Neural progenitor cell (in vitro differentiated cells): ENCODE data around the gene GSG1L. TPM values are rescaled to one million over a fixed set of nuclear protein-coding genes. Genes with fewer than 3 reads are reported as not detected.

Source experiments
- DNase-seq: peaks from one replicate; pipeline ENCODE4 v3.0.0-alpha.2; 2016; ENCODE audit warnings: low spot score
- H2AFZ ChIP-seq: fragments of 200-600 bp; sonication (generic); replicated peaks from 2 replicates; pipeline ENCODE4 v1.6.1; 2016; ENCODE audit warnings: antibody characterized with exemption
- H3F3A ChIP-seq: fragments of 200-600 bp; sonication (generic); 2 replicates; pipeline ENCODE4 v1.6.1; 2016; ENCODE audit warnings: antibody characterized with exemption, low read depth
- H3K27ac ChIP-seq: fragments of 200-600 bp; sonication (generic); 2 replicates; pipeline ENCODE4 v1.5.1; 2016; ENCODE audit warnings: mild to moderate bottlenecking
- H3K27me3 ChIP-seq: fragments of 200-600 bp; sonication (generic); 2 replicates; pipeline ENCODE4 v1.6.1; 2016; ENCODE audit warnings: mild to moderate bottlenecking, moderate library complexity
- H3K36me3 ChIP-seq: fragments of 200-600 bp; sonication (generic); 2 replicates; pipeline ENCODE4 v1.5.1; 2016
- H3K4me1 ChIP-seq: fragments of 200-600 bp; sonication (generic); 2 replicates; pipeline ENCODE4 v1.6.1; 2016; ENCODE audit warnings: mixed run types
- H3K4me2 ChIP-seq: fragments of 200-600 bp; sonication (generic); 2 replicates; pipeline ENCODE4 v1.6.1; 2016
- H3K4me3 ChIP-seq: fragments of 200-600 bp; sonication (generic); 2 replicates; pipeline ENCODE4 v1.5.1; 2016
- H3K79me2 ChIP-seq: fragments of 200-600 bp; sonication (generic); 2 replicates; pipeline ENCODE4 v1.6.1; 2016; ENCODE audit warnings: low read depth
- H3K9ac ChIP-seq: fragments of 200-600 bp; sonication (generic); 2 replicates; pipeline ENCODE4 v1.6.1; 2016
- H3K9me3 ChIP-seq: fragments of 200-600 bp; sonication (generic); 2 replicates; pipeline ENCODE4 v1.5.1; 2016; ENCODE audit warnings: low read depth
- H4K20me1 ChIP-seq: fragments of 200-600 bp; sonication (generic); 2 replicates; pipeline ENCODE4 v1.6.1; 2016; ENCODE audit warnings: low read depth
- H3K27ac Mint-ChIP-seq: 3 replicates; pipeline ENCODE4 v1.8.0; 2021; ENCODE audit warnings: mixed read lengths
- H3K27me3 Mint-ChIP-seq: 2 replicates; pipeline ENCODE4 v1.8.0; 2022; ENCODE audit warnings: low read depth, mild to moderate bottlenecking, inconsistent platforms, moderate library complexity, mixed read lengths; ENCODE audit not compliant: insufficient read depth
- H3K36me3 Mint-ChIP-seq: 3 replicates; pipeline ENCODE4 v1.8.0; 2021; ENCODE audit warnings: mixed read lengths
- H3K4me1 Mint-ChIP-seq: 3 replicates; pipeline ENCODE4 v1.8.0; 2021; ENCODE audit warnings: mixed read lengths
- H3K4me3 Mint-ChIP-seq: 3 replicates; pipeline ENCODE4 v1.8.0; 2021; ENCODE audit warnings: mild to moderate bottlenecking, moderate library complexity, mixed read lengths
- H3K9me3 Mint-ChIP-seq: 3 replicates; pipeline ENCODE4 v1.8.0; 2020; ENCODE audit warnings: mixed read lengths
- EZH2 ChIP-seq: fragments of 200-600 bp; sonication (generic); IDR thresholded peaks from 2 replicates; pipeline ENCODE4 v1.6.1; 2017; ENCODE audit warnings: antibody characterized with exemption, mild to moderate bottlenecking, moderate library complexity
- EZH2phosphoT487 ChIP-seq: fragments of 200-600 bp; sonication (generic); IDR thresholded peaks from 2 replicates; pipeline ENCODE4 v1.6.1; 2017; ENCODE audit warnings: antibody characterized with exemption
- total RNA-seq: library from RNA; depleted of rRNA; stranded (reverse); fragments of >200 nt; gene quantifications from 2 replicates; pipeline ENCODE4 v1.2.3, GENCODE V29; 2015; ENCODE audit warnings: low replicate concordance
- TF ChIP-seq, protein P1 (sequence below): fragments of 200-600 bp; sonication (generic); IDR thresholded peaks from 2 replicates; pipeline ENCODE4 v1.5.1; 2017; ENCODE audit warnings: antibody characterized with exemption, mild to moderate bottlenecking

GSG1L gene
- total RNA-seq, 1 donor from 2014 or later: not detected

DNA sequence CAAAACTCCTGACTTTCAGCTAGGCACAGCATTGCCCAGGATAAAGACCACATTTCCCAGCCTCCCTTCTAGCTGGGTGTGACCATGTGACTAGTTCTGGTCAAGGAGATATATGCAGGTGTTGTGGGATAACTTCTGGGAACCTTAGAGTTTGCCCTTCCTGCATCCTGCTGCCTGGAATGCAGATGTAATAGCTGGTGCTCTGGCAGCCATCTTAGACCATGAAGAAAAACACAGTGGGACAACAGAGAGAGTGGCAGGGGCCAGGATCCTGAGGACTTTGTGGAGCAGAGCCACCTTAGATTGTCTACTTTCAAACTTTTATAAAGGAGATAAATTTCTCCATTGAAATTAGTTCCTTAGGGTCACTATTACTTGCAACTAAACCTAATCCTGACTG lies 101.3 kb downstream of the GSG1L start:
- Histone ChIP-seq H3K4me2 (no peak overlapping the region), H3K9ac (no peak overlapping the region), H3K4me1 (no peaks in the 10 kb centered on the region), H3K79me2 (no peaks in the 10 kb centered on the region), H3K4me3 (no peak overlapping the region), H3K27me3 (no peaks in the 10 kb centered on the region), H3K36me3 (no peaks in the 10 kb centered on the region), H2AFZ (no peak overlapping the region), H4K20me1 (no peaks in the 10 kb centered on the region), H3F3A (no peaks in the 10 kb centered on the region), H3K27ac (no peak overlapping the region), H3K9me3 (no peaks in the 10 kb centered on the region)
- TF ChIP-seq EZH2: no peak
- TF ChIP-seq, protein P1, sequence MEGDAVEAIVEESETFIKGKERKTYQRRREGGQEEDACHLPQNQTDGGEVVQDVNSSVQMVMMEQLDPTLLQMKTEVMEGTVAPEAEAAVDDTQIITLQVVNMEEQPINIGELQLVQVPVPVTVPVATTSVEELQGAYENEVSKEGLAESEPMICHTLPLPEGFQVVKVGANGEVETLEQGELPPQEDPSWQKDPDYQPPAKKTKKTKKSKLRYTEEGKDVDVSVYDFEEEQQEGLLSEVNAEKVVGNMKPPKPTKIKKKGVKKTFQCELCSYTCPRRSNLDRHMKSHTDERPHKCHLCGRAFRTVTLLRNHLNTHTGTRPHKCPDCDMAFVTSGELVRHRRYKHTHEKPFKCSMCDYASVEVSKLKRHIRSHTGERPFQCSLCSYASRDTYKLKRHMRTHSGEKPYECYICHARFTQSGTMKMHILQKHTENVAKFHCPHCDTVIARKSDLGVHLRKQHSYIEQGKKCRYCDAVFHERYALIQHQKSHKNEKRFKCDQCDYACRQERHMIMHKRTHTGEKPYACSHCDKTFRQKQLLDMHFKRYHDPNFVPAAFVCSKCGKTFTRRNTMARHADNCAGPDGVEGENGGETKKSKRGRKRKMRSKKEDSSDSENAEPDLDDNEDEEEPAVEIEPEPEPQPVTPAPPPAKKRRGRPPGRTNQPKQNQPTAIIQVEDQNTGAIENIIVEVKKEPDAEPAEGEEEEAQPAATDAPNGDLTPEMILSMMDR: no peak
- TF ChIP-seq EZH2phosphoT487: no peak
- no peaks in the 10 kb centered on the region for H3K36me3 Mint-ChIP-seq
- no peak overlapping the region for H3K4me3 Mint-ChIP-seq
- no peaks in the 10 kb centered on the region for H3K4me1 Mint-ChIP-seq
- H3K9me3 Mint-ChIP-seq: peaks cover 5% of the 10 kb centered on the region
- H3K27me3 Mint-ChIP-seq: peaks cover 19% of the 10 kb centered on the region
- H3K27ac Mint-ChIP-seq: no peak overlapping the region
- DNase-seq: no peak

DNA sequence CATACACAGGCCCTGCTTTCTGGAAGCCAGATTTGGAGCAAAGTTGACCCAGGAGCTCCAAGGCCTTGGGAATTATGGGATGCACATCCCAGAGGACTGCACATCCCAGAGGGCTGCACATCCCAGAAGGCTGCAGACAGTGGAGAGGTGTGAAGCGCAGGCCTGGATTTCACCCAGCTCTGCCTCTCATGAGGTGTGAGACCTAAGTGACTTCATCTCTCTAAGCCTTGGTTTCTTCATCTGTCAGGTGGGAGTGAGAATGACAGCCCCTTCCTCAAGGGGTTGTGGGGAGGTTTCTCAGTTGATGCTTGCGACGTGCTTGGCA lies 102.3 kb downstream of the GSG1L start:
- H3K79me2 ChIP-seq: no peaks in the 10 kb centered on the region
- DNase-seq: no peak
- Mint-ChIP-seq H3K27me3 (peaks cover 19% of the 10 kb centered on the region), H3K4me3 (no peak overlapping the region), H3K9me3 (peaks cover 9% of the 10 kb centered on the region), H3K36me3 (no peaks in the 10 kb centered on the region), H3K27ac (no peak overlapping the region), H3K4me1 (no peaks in the 10 kb centered on the region)
- H3F3A ChIP-seq: no peaks in the 10 kb centered on the region
- H4K20me1 ChIP-seq: no peaks in the 10 kb centered on the region
- H3K27ac ChIP-seq: no peak overlapping the region
- H3K9me3 ChIP-seq: no peaks in the 10 kb centered on the region
- no peaks in the 10 kb centered on the region for H3K27me3 ChIP-seq
- TF ChIP-seq EZH2: no peak
- no peak for TF ChIP-seq EZH2phosphoT487
- TF ChIP-seq, protein P1: no peak
- no peaks in the 10 kb centered on the region for H3K4me1 ChIP-seq
- H3K4me3 ChIP-seq: no peak overlapping the region
- no peak overlapping the region for H3K4me2 ChIP-seq
- H2AFZ ChIP-seq: no peak overlapping the region
- no peak overlapping the region for H3K9ac ChIP-seq
- H3K36me3 ChIP-seq: no peaks in the 10 kb centered on the region

DNA sequence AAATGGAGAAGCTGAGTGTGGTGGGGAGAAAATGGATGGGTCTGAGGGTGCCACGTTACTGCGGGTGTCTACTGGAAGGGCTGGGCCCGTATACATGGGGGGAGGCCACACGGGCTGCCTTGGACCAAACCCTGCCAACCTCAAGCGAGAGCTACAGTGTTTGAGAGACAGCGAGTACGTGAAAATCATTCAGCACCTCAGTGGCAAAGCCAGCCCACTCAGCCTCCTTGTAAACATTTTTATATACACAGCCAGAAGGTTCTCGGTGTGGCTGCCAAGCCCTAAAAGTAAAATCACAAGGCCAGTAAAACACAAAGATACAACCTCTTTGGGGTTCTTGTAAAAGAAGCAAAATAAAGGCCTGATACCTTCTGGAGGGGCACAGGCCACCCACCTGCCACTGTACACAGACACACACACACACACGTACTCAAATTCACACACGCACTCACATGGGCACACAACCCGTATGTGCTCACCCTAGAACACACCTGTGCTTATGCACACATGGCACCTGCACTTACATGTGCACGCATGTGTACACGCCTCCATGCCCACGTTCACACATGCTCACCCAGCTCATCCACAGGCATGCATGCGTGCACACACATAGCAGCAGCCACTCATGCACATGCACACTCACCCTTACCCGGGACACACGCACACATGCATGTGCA lies 102.8 kb downstream of the GSG1L start:
- H3K4me3 Mint-ChIP-seq: no peak overlapping the region
- Histone ChIP-seq H3K27me3 (no peaks in the 10 kb centered on the region), H3K79me2 (no peaks in the 10 kb centered on the region), H4K20me1 (no peaks in the 10 kb centered on the region), H3K4me1 (no peaks in the 10 kb centered on the region), H3F3A (no peaks in the 10 kb centered on the region), H3K4me2 (no peak overlapping the region), H3K9me3 (no peaks in the 10 kb centered on the region), H3K36me3 (no peaks in the 10 kb centered on the region), H3K27ac (no peak overlapping the region), H3K9ac (no peak overlapping the region), H2AFZ (no peak overlapping the region), H3K4me3 (no peak overlapping the region)
- TF ChIP-seq, protein P1: no peak
- TF ChIP-seq EZH2: no peak
- no peak for TF ChIP-seq EZH2phosphoT487
- H3K9me3 Mint-ChIP-seq: peaks cover 9% of the 10 kb centered on the region
- H3K36me3 Mint-ChIP-seq: no peaks in the 10 kb centered on the region
- peaks cover 19% of the 10 kb centered on the region for H3K27me3 Mint-ChIP-seq
- no peak overlapping the region for H3K27ac Mint-ChIP-seq
- no peak for DNase-seq
- no peaks in the 10 kb centered on the region for H3K4me1 Mint-ChIP-seq
